Sigmoid colon (tissue), 7 donors: ENCODE data around the gene ERMARD. TPM values are rescaled to one million over a fixed set of nuclear protein-coding genes. Genes with fewer than 3 reads are reported as not detected.

Experiments used
- DNase-seq: peaks from one replicate; pipeline ENCODE4 v3.0.0-alpha.2; 2019
- H3K27ac ChIP-seq, 4 donors: fragments of 200-600 bp; sonication (generic); one replicate each; pipeline ENCODE4 v1.5.1; 2016 to 2019; ENCODE audit warnings: mild to moderate bottlenecking in 1 of 4
- H3K27me3 ChIP-seq, 3 donors: fragments of 200-600 bp; sonication (generic); one replicate each; pipeline ENCODE4 v1.5.1; 2019; ENCODE audit warnings: mild to moderate bottlenecking in 1 of 3
- H3K36me3 ChIP-seq, 4 donors: fragments of 200-600 bp; sonication (generic); one replicate each; pipeline ENCODE4 v1.5.1; 2016 to 2019
- H3K4me1 ChIP-seq, 4 donors: fragments of 200-600 bp; sonication (generic); one replicate each; pipeline ENCODE4 v1.5.1; 2017 to 2019
- H3K4me3 ChIP-seq, 4 donors: fragments of 200-600 bp; sonication (generic); one replicate each; pipeline ENCODE4 v1.5.1; 2017 to 2019; ENCODE audit warnings: mild to moderate bottlenecking in 2 of 4, moderate library complexity in 1 of 4
- H3K9me3 ChIP-seq, 4 donors: fragments of 200-600 bp in 3 of 4; sonication (generic) in 3 of 4; one replicate each; pipeline versions ENCODE4 v1.5.1 to v1.6.1; 2013 to 2019
- EP300 ChIP-seq, 4 donors: sonication (generic); formaldehyde crosslinking; IDR thresholded peaks; one replicate each; pipeline ENCODE4 v1.6.1; 2017; ENCODE audit warnings: antibody characterized with exemption in 4 of 4
- POLR2A ChIP-seq, 2 donors: fragments of 450-650 bp; IDR thresholded peaks; one replicate each; pipeline ENCODE4 v1.6.1; 2016; ENCODE audit warnings: antibody characterized with exemption in 2 of 2, mild to moderate bottlenecking in 2 of 2, moderate library complexity in 2 of 2
- POLR2AphosphoS5 ChIP-seq, 4 donors: sonication (generic); formaldehyde crosslinking; IDR thresholded peaks; one replicate each; pipeline ENCODE4 v1.6.1; 2017; ENCODE audit warnings: antibody characterized with exemption in 4 of 4
- WGBS, 2 donors: extraction: QIAGEN DNeasy Blood & Tissue Kit; methylation state at CpG; one replicate each; pipeline ENCODE4 v1.1.7; 2013; 5-methylcytosine and 5-hydroxymethylcytosine counted together
- intact Hi-C: fragments of 100-400 bp; cut with DNase I; formaldehyde crosslinking; loops from one replicate; pipeline ENCODE4 v1.15.1; 2023
- polyA plus RNA-seq, 3 donors: library from polyadenylated mRNA; stranded (reverse); fragments of 200-250 nt; gene quantifications; one replicate each; pipeline ENCODE4 v1.2.3, GENCODE V29; 2013
- total RNA-seq, 4 donors: library from RNA; depleted of rRNA; stranded (reverse); fragments of >200 nt; gene quantifications; one replicate each; pipeline ENCODE4 v1.1.0, GENCODE V29; 2016
- TF ChIP-seq, protein P1 (sequence below), 4 experiments: fragments of 450-650 bp in 3 of 4; fragments of 200-600 bp in 1 of 4; IDR thresholded peaks; one replicate each; pipeline ENCODE4 v1.5.1; 2016 to 2019; ENCODE audit warnings: antibody characterized with exemption in 4 of 4, mild to moderate bottlenecking in 3 of 4, moderate library complexity in 2 of 4
- donor health status: healthy with polysubstance abuse.
- donor health status: Bipolar disorder and iron deficiency.
- donor health status: healthy.

The ERMARD gene
- total and polyA plus RNA-seq, 7 donors = 9.0 to 32.4 (median 18.2) TPM

DNA sequence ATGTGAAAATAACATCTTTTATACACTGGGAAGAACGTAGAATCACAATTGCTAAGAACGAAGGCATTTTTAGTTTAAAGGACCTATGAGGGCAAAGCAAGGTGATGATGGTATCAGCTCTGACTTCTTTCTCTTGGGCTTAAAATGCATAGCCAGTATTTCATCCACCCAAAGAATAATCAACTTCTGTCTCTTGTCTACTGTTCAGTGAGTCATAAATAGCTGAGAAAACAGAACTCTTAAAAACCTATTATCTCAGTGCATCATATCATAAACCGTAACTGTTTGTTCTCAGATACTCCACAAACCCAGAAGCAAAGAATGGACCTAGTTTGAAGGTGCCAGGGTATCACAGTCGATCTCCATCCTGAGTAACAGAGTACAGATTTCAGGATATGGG is 32.3 kb upstream of the ERMARD start:
- H3K27me3 ChIP-seq = no peaks in the 10 kb centered on the region
- 84 to 92% methylated on average over 4 of the region's 4 CpGs for WGBS, 2 donors
- intact Hi-C loops = no loop called here
- peaks cover 14 to 33% (median 19%) of the 10 kb centered on the region in 4 donors for H3K36me3 ChIP-seq
- no peak overlapping the region for H3K27ac ChIP-seq
- H3K4me3 ChIP-seq = no peak overlapping the region
- DNase-seq = no peak
- H3K4me1 ChIP-seq = peaks cover 0 to 28% (median 20%) of the 10 kb centered on the region in 4 donors
- H3K9me3 ChIP-seq = no peaks in the 10 kb centered on the region
- TF ChIP-seq POLR2AphosphoS5 (IDR thresholded peaks at IDR 0.05) (no peak), EP300 (IDR thresholded peaks at IDR 0.05) (no peak), POLR2A (IDR thresholded peaks at IDR 0.05) (no peak)
- TF ChIP-seq, protein P1, sequence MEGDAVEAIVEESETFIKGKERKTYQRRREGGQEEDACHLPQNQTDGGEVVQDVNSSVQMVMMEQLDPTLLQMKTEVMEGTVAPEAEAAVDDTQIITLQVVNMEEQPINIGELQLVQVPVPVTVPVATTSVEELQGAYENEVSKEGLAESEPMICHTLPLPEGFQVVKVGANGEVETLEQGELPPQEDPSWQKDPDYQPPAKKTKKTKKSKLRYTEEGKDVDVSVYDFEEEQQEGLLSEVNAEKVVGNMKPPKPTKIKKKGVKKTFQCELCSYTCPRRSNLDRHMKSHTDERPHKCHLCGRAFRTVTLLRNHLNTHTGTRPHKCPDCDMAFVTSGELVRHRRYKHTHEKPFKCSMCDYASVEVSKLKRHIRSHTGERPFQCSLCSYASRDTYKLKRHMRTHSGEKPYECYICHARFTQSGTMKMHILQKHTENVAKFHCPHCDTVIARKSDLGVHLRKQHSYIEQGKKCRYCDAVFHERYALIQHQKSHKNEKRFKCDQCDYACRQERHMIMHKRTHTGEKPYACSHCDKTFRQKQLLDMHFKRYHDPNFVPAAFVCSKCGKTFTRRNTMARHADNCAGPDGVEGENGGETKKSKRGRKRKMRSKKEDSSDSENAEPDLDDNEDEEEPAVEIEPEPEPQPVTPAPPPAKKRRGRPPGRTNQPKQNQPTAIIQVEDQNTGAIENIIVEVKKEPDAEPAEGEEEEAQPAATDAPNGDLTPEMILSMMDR (IDR thresholded peaks at IDR 0.05) = no peak

DNA sequence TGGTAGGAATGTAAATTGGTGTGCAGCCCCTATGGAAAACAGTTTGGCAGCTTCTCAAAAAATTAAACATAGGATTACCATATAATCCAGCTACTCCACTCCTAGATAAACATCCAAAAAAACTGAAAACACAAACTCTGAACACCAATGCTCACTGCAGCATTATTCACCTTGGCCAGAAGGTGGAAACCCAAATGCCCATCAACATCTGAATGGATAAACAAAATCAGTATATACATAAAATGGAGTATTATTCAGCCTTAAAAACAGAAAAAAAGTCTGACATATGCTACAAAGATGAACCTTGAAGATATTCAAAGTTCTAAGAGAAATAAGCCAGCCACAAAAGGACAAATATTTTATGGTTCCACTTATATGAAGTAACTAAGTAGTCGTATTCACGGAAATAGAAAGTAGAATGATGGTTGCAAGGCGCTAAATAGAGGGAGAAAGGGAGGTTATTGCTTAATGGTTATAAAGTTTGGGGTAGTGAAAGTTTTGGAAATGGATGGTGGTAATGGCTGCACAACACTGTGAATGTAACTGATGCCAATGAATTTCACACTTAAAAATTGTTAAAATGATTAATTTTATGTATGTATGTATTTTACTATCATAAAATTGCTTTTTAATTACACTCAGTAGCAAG is 31.1 kb upstream of the ERMARD start:
- DNase-seq = no peak
- WGBS, 2 donors = 89 to 95% methylated on average over 3 of the region's 3 CpGs
- Histone ChIP-seq H3K9me3 (no peaks in the 10 kb centered on the region), H3K27ac (no peak overlapping the region), H3K4me3 (no peak overlapping the region), H3K27me3 (no peaks in the 10 kb centered on the region), H3K36me3 (peaks cover 4 to 21% (median 9%) of the 10 kb centered on the region in 4 donors), H3K4me1 (peaks cover 0 to 32% (median 24%) of the 10 kb centered on the region in 4 donors)
- intact Hi-C loops = no loop called here
- TF ChIP-seq POLR2A (IDR thresholded peaks at IDR 0.05) (no peak), POLR2AphosphoS5 (IDR thresholded peaks at IDR 0.05) (no peak), EP300 (IDR thresholded peaks at IDR 0.05) (no peak)
- TF ChIP-seq, protein P1 (IDR thresholded peaks at IDR 0.05) = no peak

DNA sequence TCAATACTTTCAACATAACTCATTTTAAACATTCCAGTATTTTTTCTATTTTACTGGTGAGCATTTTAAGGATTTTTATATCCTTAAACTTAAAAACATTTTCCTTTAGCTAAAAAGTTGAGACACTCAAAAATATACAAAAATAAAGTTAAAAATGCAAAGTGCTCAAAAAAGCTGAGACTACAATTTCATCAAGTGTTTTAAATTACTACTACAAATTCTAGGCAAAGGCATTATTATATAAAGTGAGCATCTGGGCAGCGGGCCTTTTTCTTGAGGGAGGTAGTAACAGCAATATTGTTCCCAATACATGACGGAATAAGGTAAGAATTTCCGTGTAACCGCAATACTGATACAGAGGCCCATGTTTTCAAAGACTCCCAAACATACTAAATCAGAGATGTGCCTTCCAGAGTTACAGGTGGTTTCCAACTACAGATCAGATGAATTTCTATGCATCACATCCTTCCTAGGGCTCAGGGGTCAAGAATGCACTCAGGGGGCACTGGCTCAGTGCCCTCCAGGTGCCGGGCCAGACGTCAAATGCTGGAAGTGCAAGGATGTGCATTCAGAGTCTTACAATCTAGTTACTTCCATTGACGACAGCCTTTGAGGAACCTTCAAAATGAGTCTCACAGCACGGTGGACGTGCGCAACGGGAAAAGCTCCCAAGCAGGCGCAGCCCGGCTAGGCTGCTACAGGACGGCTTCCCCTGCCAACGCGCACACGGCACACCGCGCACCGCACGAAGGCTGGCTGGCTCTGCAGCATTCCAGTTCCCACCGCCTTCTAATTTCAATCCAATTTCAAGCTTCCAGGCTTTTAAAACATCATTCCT is 28.8 kb upstream of the ERMARD start:
- peak; percentile 75 for DNase-seq
- intact Hi-C loops = loop anchor here (1.0 to 2.0 kb wide), 2 partner anchors 20 to 29 kb away; partner anchors contain the start of genes C6orf120, DYNLT2, ERMARD and WDR27
- 1 to 4% methylated on average over 22 of the region's 22 CpGs for WGBS, 2 donors
- Histone ChIP-seq H3K36me3 (peaks cover 0 to 2% (median 0%) of the 10 kb centered on the region in 4 donors), H3K27ac (peak overlapping the region; percentile 87 to 98 (median 94)), H3K27me3 (no peaks in the 10 kb centered on the region), H3K4me3 (peak overlapping the region; percentile 50 to 89 (median 74)), H3K4me1 (peaks cover 0 to 37% (median 25%) of the 10 kb centered on the region in 4 donors), H3K9me3 (no peaks in the 10 kb centered on the region)
- TF ChIP-seq EP300 (IDR thresholded peaks at IDR 0.05) = no peak
- TF ChIP-seq POLR2AphosphoS5 (IDR thresholded peaks at IDR 0.05) = peak in 2 of 4 donors; percentile 10 to 53
- TF ChIP-seq POLR2A (IDR thresholded peaks at IDR 0.05) = no peak
- TF ChIP-seq, protein P1 (IDR thresholded peaks at IDR 0.05) = no peak

DNA sequence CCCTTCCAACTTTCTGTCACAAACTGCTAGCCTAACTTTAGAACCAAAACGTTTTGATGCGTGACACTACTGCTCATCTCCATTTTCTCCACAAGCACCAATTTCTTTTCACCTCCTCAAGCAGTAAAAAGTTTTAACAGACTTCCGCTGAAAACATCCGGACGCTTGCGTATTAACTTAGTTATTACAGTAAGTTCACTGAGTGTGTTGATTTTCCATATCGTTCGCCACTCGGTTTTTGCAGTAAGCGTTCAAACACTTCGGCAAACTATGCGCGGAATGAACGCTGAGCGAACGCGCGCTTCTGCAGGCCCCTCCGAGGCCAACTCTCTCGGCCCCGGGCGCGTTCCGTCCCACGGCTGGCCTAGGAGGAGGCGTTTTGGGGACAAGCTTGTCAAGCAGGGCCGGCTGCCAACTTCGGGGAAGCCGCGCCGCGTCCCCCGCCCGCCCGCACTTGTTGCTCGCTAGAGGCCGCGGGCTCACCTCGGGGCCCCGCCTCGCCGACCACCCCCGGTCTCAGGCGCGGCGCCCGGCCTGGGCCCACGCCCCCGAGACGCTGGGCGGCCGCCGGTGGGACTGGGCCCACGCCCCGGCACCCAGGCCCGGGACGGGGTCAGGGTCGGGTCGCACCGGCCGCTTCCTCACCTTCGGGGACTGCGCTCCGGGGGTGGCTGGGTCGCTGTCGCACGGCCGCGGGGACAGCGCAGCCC is 28.1 kb upstream of the ERMARD start:
- TF ChIP-seq POLR2AphosphoS5 (IDR thresholded peaks at IDR 0.05) (peak in 3 of 4 donors; percentile 42 to 51 (median 50)), EP300 (IDR thresholded peaks at IDR 0.05) (no peak)
- intact Hi-C loops = loop anchor here (1.0 to 2.0 kb wide), 2 partner anchors 21 to 28 kb away; partner anchors contain the start of genes C6orf120, DYNLT2, ERMARD and WDR27

More for the DNA sequence above, 28.1 kb upstream of the ERMARD start:
- H3K27ac ChIP-seq = peak overlapping the region; percentile 87 to 98 (median 94)
- no peaks in the 10 kb centered on the region for H3K36me3 ChIP-seq
- H3K27me3 ChIP-seq = no peaks in the 10 kb centered on the region
- H3K4me3 ChIP-seq = peak overlapping the region; percentile 50 to 89 (median 74)
- DNase-seq = peak; percentile 91
- peaks cover 0 to 37% (median 25%) of the 10 kb centered on the region in 4 donors for H3K4me1 ChIP-seq
- 0 to 1% methylated on average over 70 of the region's 70 CpGs for WGBS, 2 donors
- H3K9me3 ChIP-seq = no peaks in the 10 kb centered on the region
